GM23248 (cell line): ENCODE results near the gene GOLGA3.

Experiments
- EZH2 ChIP-seq: fragments of 200-600 bp; sonication (generic); IDR thresholded peaks from 2 replicates; pipeline ENCODE4 v1.6.1; 2018; ENCODE audit warnings: antibody characterized with exemption, mild to moderate bottlenecking; ENCODE audit not compliant: insufficient read depth, poor library complexity, severe bottlenecking
- EZH2phosphoT487 ChIP-seq: fragments of 200-600 bp; sonication (generic); IDR thresholded peaks from 2 replicates; pipeline ENCODE4 v1.6.1; 2018; ENCODE audit warnings: antibody characterized with exemption, moderate library complexity, mild to moderate bottlenecking, low read depth; ENCODE audit not compliant: insufficient read depth

DNA sequence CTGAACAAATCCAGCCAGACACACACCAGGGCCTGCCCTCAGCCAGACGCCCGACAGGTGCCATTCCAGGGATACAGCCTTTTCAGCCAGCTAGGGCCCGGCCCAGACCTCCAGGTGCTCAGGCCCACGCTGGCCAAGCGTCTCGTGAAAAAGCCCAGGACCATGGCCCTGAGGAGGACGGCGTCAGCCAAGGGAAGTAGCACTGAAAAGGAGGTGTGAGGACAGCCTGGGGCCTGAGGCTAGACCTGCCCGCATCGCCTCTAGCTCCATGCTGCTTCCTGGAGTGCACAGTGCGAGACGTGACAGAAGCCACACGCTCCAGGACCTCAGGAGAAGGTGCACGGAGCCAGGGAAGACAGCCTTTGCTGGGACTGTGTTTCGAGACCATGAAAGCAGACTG lies 29.8 kb downstream of the GOLGA3 start:
- no peak for TF ChIP-seq EZH2phosphoT487
- TF ChIP-seq EZH2, result no peak
